Kidney epithelial cell (primary cell): ENCODE results near the gene TMEM259. TPM values are rescaled to one million over a fixed set of nuclear protein-coding genes. Genes with fewer than 3 reads are reported as not detected.

Experiments
- DNase-seq: peaks from one replicate; pipeline ENCODE4 v3.0.0-alpha.2; 2010; ENCODE audit warnings: low read depth
- H3K27me3 ChIP-seq: 2 replicates; pipeline ENCODE4 v1.6.0; 2011; ENCODE audit warnings: low read length; ENCODE audit not compliant: control insufficient read depth, insufficient read depth
- H3K36me3 ChIP-seq: 2 replicates; pipeline ENCODE4 v1.5.1; 2011; ENCODE audit warnings: low read length; ENCODE audit not compliant: control insufficient read depth, insufficient read depth
- H3K4me3 ChIP-seq: 2 replicates; pipeline ENCODE4 v1.5.1; 2011; ENCODE audit warnings: low read depth, mild to moderate bottlenecking, control low read depth, low read length
- CTCF ChIP-seq: IDR thresholded peaks from 2 replicates; pipeline ENCODE4 v1.5.1; 2011; ENCODE audit warnings: mild to moderate bottlenecking, moderate library complexity, low read length, control low read depth, inconsistent platforms; ENCODE audit not compliant: insufficient read depth, poor library complexity, severe bottlenecking
- total RNA-seq: library from RNA; depleted of rRNA; stranded (reverse); fragments of >200 nt; gene quantifications from 2 replicates; pipeline ENCODE4 v1.2.3, GENCODE V29; 2015

Gene TMEM259
- total RNA-seq, 1 donor from 2014 or later = 204 TPM

- DNase-seq = no peak
These were observed 30.2 kb downstream of the TMEM259 start for GRCh38 chr19:990746-991145.

GRCh38 chr19:990119-990571, 30.8 kb downstream of the TMEM259 start:
- Histone ChIP-seq H3K4me3 (no peak overlapping the region), H3K27me3 (no peaks in the 10 kb centered on the region), H3K36me3 (no peaks in the 10 kb centered on the region)
- TF ChIP-seq CTCF = no peak
- no peak for DNase-seq

More at GRCh38 chr19:990746-991145, 30.2 kb downstream of the TMEM259 start:
- no peak overlapping the region for H3K4me3 ChIP-seq
- no peak for TF ChIP-seq CTCF
- H3K36me3 ChIP-seq = no peaks in the 10 kb centered on the region
- peaks cover 2% of the 10 kb centered on the region for H3K27me3 ChIP-seq

- no peak for DNase-seq
- Histone ChIP-seq H3K4me3 (no peak overlapping the region), H3K27me3 (no peaks in the 10 kb centered on the region), H3K36me3 (no peaks in the 10 kb centered on the region)
- peak; percentile 33 for TF ChIP-seq CTCF
These were observed 31.4 kb downstream of the TMEM259 start for GRCh38 chr19:989381-990081.

- Histone ChIP-seq H3K27me3 (no peaks in the 10 kb centered on the region), H3K4me3 (no peak overlapping the region), H3K36me3 (no peaks in the 10 kb centered on the region)
- no peak for DNase-seq
- TF ChIP-seq CTCF = no peak
These were observed 32.4 kb downstream of the TMEM259 start for GRCh38 chr19:988510-988909.

GRCh38 chr19:988081-988480, 32.8 kb downstream of the TMEM259 start:
- no peak for DNase-seq
- H3K27me3 ChIP-seq = no peaks in the 10 kb centered on the region
- no peaks in the 10 kb centered on the region for H3K36me3 ChIP-seq
- H3K4me3 ChIP-seq = no peak overlapping the region
- TF ChIP-seq CTCF = no peak

- DNase-seq = no peak
- no peaks in the 10 kb centered on the region for H3K36me3 ChIP-seq
- no peaks in the 10 kb centered on the region for H3K27me3 ChIP-seq
- no peak for TF ChIP-seq CTCF
- no peak overlapping the region for H3K4me3 ChIP-seq
These were observed 34.8 kb downstream of the TMEM259 start for GRCh38 chr19:986083-986482.
